DND-41 (cell line): ENCODE results near the gene PDXK.
"Not testable (repeated sequence)": the region's sequence is repeated elsewhere in the genome, so short reads cannot be mapped to it uniquely, and the experiment has no call there.

Experiments used
- CTCF ChIP-seq: IDR thresholded peaks from 2 replicates; pipeline ENCODE4 v1.5.1; 2012; ENCODE audit warnings: borderline replicate concordance, low read length, moderate library complexity, mild to moderate bottlenecking; ENCODE audit not compliant: poor library complexity, severe bottlenecking; ENCODE audit errors: extremely low read depth
- EZH2 ChIP-seq: IDR thresholded peaks from 3 replicates; pipeline ENCODE4 v1.6.1; 2012; ENCODE audit warnings: borderline replicate concordance, low read depth, mild to moderate bottlenecking, moderate library complexity, low read length, inconsistent platforms; ENCODE audit not compliant: severe bottlenecking

GRCh38 chr21:43680421-43680820, 38.5 kb upstream of the PDXK start:
- not testable (repeated sequence) for TF ChIP-seq EZH2, CTCF
